HepG2 (cell line): ENCODE results near the gene SERINC5. TPM values are rescaled to one million over a fixed set of nuclear protein-coding genes. Genes with fewer than 3 reads are reported as not detected.

Experiments
- ATAC-seq: fragments of 200-7000 bp; cut with Tn5 transposase; 3 replicates; pipeline ENCODE4 v1.9.1; 2020; ENCODE audit warnings: mild to moderate bottlenecking, moderate library complexity
- BruUV-seq: library from RNA; stranded (reverse); fragments of 400-500 nt; replicated peaks from 2 replicates; lab custom pipeline; 2021; lab: Mats Ljungman, UMichigan
- CTCF ChIA-PET: fragments of 300-600 bp; formaldehyde crosslinking; extraction: SDS; loops from one replicate; lab custom pipeline; 2021; ENCODE audit warnings: low total read pairs, inconsistent platforms, low intra/inter-chr PET ratio; lab: Yijun Ruan, JAX
- POLR2A ChIA-PET: fragments of 350-600 bp; sonication (Branson Sonifier 250); formaldehyde crosslinking; loops from one replicate; lab custom pipeline; 2020; ENCODE audit warnings: antibody characterized with exemption, inconsistent platforms; lab: Yijun Ruan, JAX
- DNase-seq: peaks from one replicate; pipeline ENCODE4 v3.0.0-alpha.2; 2015; ENCODE audit warnings: low spot score
- FAIRE-seq: peaks from 3 replicates; lab custom pipeline; 2011; peaks lifted over from hg19 to GRCh38; lab: Jason Lieb, UNC
- H2AFZ ChIP-seq: one replicate; pipeline ENCODE4 v1.6.1; 2011; ENCODE audit warnings: low read length, inconsistent platforms
- H3K27ac ChIP-seq: fragments of 300-600 bp; 3 replicates; pipeline ENCODE4 v1.8.0; 2011; ENCODE audit warnings: mixed run types, mild to moderate bottlenecking, mixed read lengths, low read length, inconsistent platforms; ENCODE audit not compliant: insufficient read depth; ENCODE audit errors: extremely low read length
- H3K27me3 ChIP-seq, 2 experiments: fragments of 200-600 bp in 1 of 2; 2 replicates in 1 of 2; 3 replicates in 1 of 2; pipeline versions ENCODE4 v1.6.0 to v1.8.0; 2011; ENCODE audit warnings: low read length in 2 of 2, mild to moderate bottlenecking in 2 of 2, moderate library complexity in 2 of 2, inconsistent platforms in 1 of 2; ENCODE audit not compliant: insufficient read depth in 2 of 2, control insufficient read depth in 1 of 2
- H3K36me3 ChIP-seq, 2 experiments: fragments of 200-600 bp in 1 of 2; replicated peaks in 1 of 2; 2 replicates in 1 of 2; 3 replicates in 1 of 2; pipeline versions ENCODE4 v1.5.1 to v1.8.0; 2011; ENCODE audit warnings: low read length in 2 of 2, inconsistent platforms in 1 of 2; ENCODE audit not compliant: insufficient read depth in 2 of 2, control insufficient read depth in 1 of 2
- H3K4me1 ChIP-seq: 2 replicates; pipeline ENCODE4 v1.5.1; 2012; ENCODE audit warnings: low read length, inconsistent platforms; ENCODE audit not compliant: insufficient read depth
- H3K4me2 ChIP-seq: 2 replicates; pipeline ENCODE4 v1.6.0; 2011; ENCODE audit warnings: low read depth, low read length, inconsistent platforms
- H3K4me3 ChIP-seq, 3 experiments: fragments of 200-600 bp in 1 of 3; sonication (generic), shearing (Covaris generic) in 1 of 3; replicated peaks in 1 of 3; 2 replicates each; pipeline ENCODE4 v1.5.1; 2011 to 2016; ENCODE audit warnings: low read length in 3 of 3, inconsistent platforms in 2 of 3, low read depth in 2 of 3, mild to moderate bottlenecking in 2 of 3, control low read depth in 1 of 3, mixed read lengths in 1 of 3; ENCODE audit not compliant: insufficient read depth in 1 of 3
- H3K79me2 ChIP-seq: one replicate; pipeline ENCODE4 v1.6.1; 2011; ENCODE audit warnings: low read length, inconsistent platforms; ENCODE audit not compliant: insufficient read depth
- H3K9ac ChIP-seq: 2 replicates; pipeline ENCODE4 v1.6.0; 2011; ENCODE audit warnings: mild to moderate bottlenecking, low read depth, low read length, inconsistent platforms; ENCODE audit not compliant: insufficient read depth
- H3K9me3 ChIP-seq: 2 replicates; pipeline ENCODE4 v1.5.1; 2012; ENCODE audit warnings: mild to moderate bottlenecking, low read length
- H4K20me1 ChIP-seq: 2 replicates; pipeline ENCODE4 v1.6.0; 2011; ENCODE audit warnings: inconsistent platforms, mild to moderate bottlenecking, low read length, moderate library complexity; ENCODE audit not compliant: insufficient read depth
- ATF1 ChIP-seq: IDR thresholded peaks from 2 replicates; pipeline ENCODE4 v1.6.1; 2016; ENCODE audit warnings: mild to moderate bottlenecking, control low read depth
- ATF5 ChIP-seq: sonication (generic); formaldehyde crosslinking; IDR thresholded peaks from 2 replicates; pipeline ENCODE4 v1.4.0; 2020; ENCODE audit warnings: mild to moderate bottlenecking, low read depth, missing genetic modification reagents
- IKZF1 ChIP-seq: fragments of 450-650 bp; IDR thresholded peaks from 2 replicates; pipeline ENCODE4 v1.7.1; 2016
- KDM2A ChIP-seq: sonication (generic); formaldehyde crosslinking; IDR thresholded peaks from 2 replicates; pipeline ENCODE4 v1.4.0; 2020; ENCODE audit warnings: low read depth, missing genetic modification reagents, borderline replicate concordance
- TCF12 ChIP-seq, 2 experiments: fragments of 450-650 bp in 1 of 2; sonication (generic) in 1 of 2; formaldehyde crosslinking in 1 of 2; IDR thresholded peaks; 2 replicates each; pipeline versions ENCODE4 v1.6.1 to v1.8.0; 2017 to 2022; ENCODE audit warnings: antibody characterized with exemption in 1 of 2, mild to moderate bottlenecking in 1 of 2, missing genetic modification reagents in 1 of 2, moderate library complexity in 1 of 2
- UBTF ChIP-seq: sonication (generic); formaldehyde crosslinking; IDR thresholded peaks from 2 replicates; pipeline ENCODE4 v1.4.0; 2020; ENCODE audit warnings: mild to moderate bottlenecking, missing genetic modification reagents
- ZNF260 ChIP-seq: sonication (generic); formaldehyde crosslinking; IDR thresholded peaks from 2 replicates; pipeline ENCODE4 v1.4.0; 2020; ENCODE audit warnings: missing genetic modification reagents, low read depth, mild to moderate bottlenecking, borderline replicate concordance
- ZNF326 ChIP-seq: sonication (generic); formaldehyde crosslinking; IDR thresholded peaks from 2 replicates; pipeline ENCODE4 v1.4.0; 2020; ENCODE audit warnings: missing genetic modification reagents, borderline replicate concordance
- ZNF446 ChIP-seq: sonication (generic); formaldehyde crosslinking; IDR thresholded peaks from 2 replicates; pipeline ENCODE4 v1.5.0; 2020; ENCODE audit warnings: mild to moderate bottlenecking, missing genetic modification reagents
- ZNF550 ChIP-seq: sonication (generic); formaldehyde crosslinking; IDR thresholded peaks from 2 replicates; pipeline ENCODE4 v1.4.0; 2020; ENCODE audit warnings: mild to moderate bottlenecking, missing genetic modification reagents, borderline replicate concordance
- ZNF770 ChIP-seq: sonication (generic); formaldehyde crosslinking; IDR thresholded peaks from 2 replicates; pipeline ENCODE4 v1.5.0; 2020; ENCODE audit warnings: mild to moderate bottlenecking, missing genetic modification reagents
- ZNF788 ChIP-seq: sonication (generic); formaldehyde crosslinking; IDR thresholded peaks from 2 replicates; pipeline ENCODE4 v1.5.0; 2020; ENCODE audit warnings: mild to moderate bottlenecking, missing genetic modification reagents, borderline replicate concordance
- ZNF879 ChIP-seq: sonication (generic); formaldehyde crosslinking; IDR thresholded peaks from 2 replicates; pipeline ENCODE4 v1.8.1; 2023; ENCODE audit warnings: missing genetic modification reagents
- WGBS: methylation state at CpG from one replicate; pipeline ENCODE4 v1.1.6; 2017; ENCODE audit warnings: low lambda C conversion rate; 5-methylcytosine and 5-hydroxymethylcytosine counted together
- in situ Hi-C: cut with HindIII; loops from 2 replicates; pipeline ENCODE4 v1.10.0; 2017; ENCODE audit warnings: low pct_unique_long_range_greater_than_20kb; ENCODE audit not compliant: extremely low pct_ligation_motif_present
- intact Hi-C: fragments of 100-400 bp; cut with micrococcal nuclease; formaldehyde crosslinking; loops from one replicate; pipeline ENCODE4 v1.10.0; 2022; ENCODE audit not compliant: unreplicated experiment
- polyA plus RNA-seq, 8 experiments: library from polyadenylated mRNA; depleted of rRNA in 3 of 8; stranded (reverse) in 7 of 8; unstranded in 1 of 8; fragments of >200 nt; fragmentation: Illumina TruSeq in 4 of 8; extraction: Trizol in 4 of 8; gene quantifications; 2 replicates each; pipeline versions ENCODE4 v1.2.1 to v1.2.3, GENCODE V29; 2011 to 2016; ENCODE audit warnings: low read depth in 4 of 8, missing spikeins in 1 of 8, mixed read lengths in 1 of 8; ENCODE audit not compliant: insufficient read depth in 1 of 8
- total RNA-seq, 5 experiments: library from RNA; depleted of rRNA; stranded (reverse); fragments of >200 nt; fragmentation: Illumina TruSeq; extraction: Trizol; gene quantifications; 2 replicates each; pipeline ENCODE4 v1.2.3, GENCODE V29; 2016; ENCODE audit warnings: low read depth in 1 of 5

The SERINC5 gene
- total and polyA plus RNA-seq, 2 of the 13 experiments (the other 11 are each of a cell fraction or from before 2014, with no cell fraction given): 17.3 to 22.8 TPM

- H3K4me1 ChIP-seq: peaks cover 93% of the 10 kb centered on the region
- intact Hi-C loops: loop anchor here (2.0 kb wide), 1 partner anchor 72 kb away; the partner anchor contains the start of gene SERINC5
- H3K4me2 ChIP-seq: peak overlapping the region; percentile 10; the same call in 1 of the 2 replicates
- H3K27me3 ChIP-seq: no peaks in the 10 kb centered on the region
- DNase-seq: no peak
- H3K9me3 ChIP-seq: no peaks in the 10 kb centered on the region
- ChIA-PET POLR2A (interaction anchor here (0.6 to 4.5 kb wide), 13 partner anchors 11 to 222 kb away, joined by 3 to 26 read pairs (median 4); partner anchors contain the start of gene SERINC5), CTCF (interaction anchor here (1.5 kb wide), 1 partner anchor 93 kb away, joined by 4 read pairs; no protein-coding TSS in a partner anchor)
- H4K20me1 ChIP-seq: no peaks in the 10 kb centered on the region
- no peaks in the 10 kb centered on the region for H3K36me3 ChIP-seq
- H2AFZ ChIP-seq: no peak overlapping the region
- no TSS peak for BruUV-seq
- no peak overlapping the region for H3K4me3 ChIP-seq
- FAIRE-seq: no peak
- WGBS: 91% methylated on average over 6 of the region's 6 CpGs
- H3K27ac ChIP-seq: peak overlapping the region; percentile 83
- no peak for ATAC-seq
- peaks cover 29% of the 10 kb centered on the region for H3K79me2 ChIP-seq
- in situ Hi-C loops: no loop called here
- no peak overlapping the region; the same call in 1 of the 2 replicates for H3K9ac ChIP-seq
- TF ChIP-seq ZNF788 (CRISPR knock-in tag) (no peak), IKZF1 (no peak), ZNF260 (CRISPR knock-in tag) (no peak), UBTF (CRISPR knock-in tag) (no peak), ATF5 (CRISPR knock-in tag) (no peak), ZNF550 (CRISPR knock-in tag) (no peak), ATF1 (no peak), KDM2A (CRISPR knock-in tag) (no peak), TCF12 (IDR thresholded peaks at IDR 0.05) (no peak), TCF12 (CRISPR knock-in tag; IDR thresholded peaks at IDR 0.05) (no peak), ZNF879 (CRISPR knock-in tag) (no peak), ZNF446 (CRISPR knock-in tag) (no peak), ZNF326 (CRISPR knock-in tag) (no peak), ZNF770 (CRISPR knock-in tag) (0 out of 2 replicates have a peak, but pooled peaks have one; percentile 5)
Observed at GRCh38 chr5:80185095-80185494, 70.8 kb downstream of the SERINC5 start.
